ENCODE results near the gene RGS9.

The RGS9 gene

DNA sequence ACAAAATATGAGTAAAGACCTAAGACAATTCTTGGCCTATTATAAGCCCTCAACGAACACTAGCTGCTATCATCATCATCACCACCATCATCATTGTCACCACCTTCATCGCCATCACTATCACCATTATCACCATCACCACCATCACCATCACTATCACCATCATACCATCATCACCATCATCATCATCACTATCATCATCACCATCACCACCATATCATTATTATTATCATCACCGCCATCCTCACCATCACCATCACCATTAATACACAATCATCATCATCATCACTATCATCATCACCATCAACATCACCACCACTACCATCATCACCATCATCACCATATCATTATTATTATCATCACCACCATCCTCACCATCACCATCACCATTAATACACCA is 82.5 kb downstream of the RGS9 start:
- no peak for DNase-seq (ENCODE audit: low read depth)
- TF ChIP-seq, protein P1, sequence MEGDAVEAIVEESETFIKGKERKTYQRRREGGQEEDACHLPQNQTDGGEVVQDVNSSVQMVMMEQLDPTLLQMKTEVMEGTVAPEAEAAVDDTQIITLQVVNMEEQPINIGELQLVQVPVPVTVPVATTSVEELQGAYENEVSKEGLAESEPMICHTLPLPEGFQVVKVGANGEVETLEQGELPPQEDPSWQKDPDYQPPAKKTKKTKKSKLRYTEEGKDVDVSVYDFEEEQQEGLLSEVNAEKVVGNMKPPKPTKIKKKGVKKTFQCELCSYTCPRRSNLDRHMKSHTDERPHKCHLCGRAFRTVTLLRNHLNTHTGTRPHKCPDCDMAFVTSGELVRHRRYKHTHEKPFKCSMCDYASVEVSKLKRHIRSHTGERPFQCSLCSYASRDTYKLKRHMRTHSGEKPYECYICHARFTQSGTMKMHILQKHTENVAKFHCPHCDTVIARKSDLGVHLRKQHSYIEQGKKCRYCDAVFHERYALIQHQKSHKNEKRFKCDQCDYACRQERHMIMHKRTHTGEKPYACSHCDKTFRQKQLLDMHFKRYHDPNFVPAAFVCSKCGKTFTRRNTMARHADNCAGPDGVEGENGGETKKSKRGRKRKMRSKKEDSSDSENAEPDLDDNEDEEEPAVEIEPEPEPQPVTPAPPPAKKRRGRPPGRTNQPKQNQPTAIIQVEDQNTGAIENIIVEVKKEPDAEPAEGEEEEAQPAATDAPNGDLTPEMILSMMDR (IDR thresholded peaks at IDR 0.05; ENCODE audit: low read depth, low read length, missing control alignments), result no peak
- no peak overlapping the region for H3K4me3 ChIP-seq (ENCODE audit: low read depth, low read length)
- in situ Hi-C loops (cut with HindIII; ENCODE audit: low sequenced_read_pairs), result loop anchor here (25.0 kb wide), 1 partner anchor 282 kb away; no protein-coding TSS in a partner anchor

DNA sequence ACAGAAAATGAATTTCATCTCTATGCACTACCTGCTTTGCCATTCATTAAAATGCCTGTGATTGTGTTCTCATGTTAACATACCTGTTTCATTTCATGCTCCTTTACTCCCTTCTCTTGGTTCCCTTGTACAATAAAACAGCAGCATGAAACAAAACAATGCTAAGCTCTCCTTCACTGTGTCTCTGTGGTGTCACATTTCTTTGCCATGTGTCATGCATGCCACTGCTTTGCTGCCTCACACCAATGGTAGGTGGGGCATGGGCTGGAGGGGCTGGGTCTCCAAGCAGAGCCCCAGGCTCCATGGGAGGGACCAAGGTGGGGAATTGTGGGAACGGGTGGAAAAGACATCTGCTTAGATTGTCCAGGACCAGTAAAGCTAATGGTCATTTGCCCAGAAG is 83.6 kb downstream of the RGS9 start:
- no peak overlapping the region for H3K4me3 ChIP-seq (ENCODE audit: low read depth, low read length)
- TF ChIP-seq, protein P1 (IDR thresholded peaks at IDR 0.05; ENCODE audit: low read depth, low read length, missing control alignments), result no peak
- DNase-seq (ENCODE audit: low read depth), result no peak
- in situ Hi-C loops (cut with HindIII; ENCODE audit: low sequenced_read_pairs), result loop anchor here (25.0 kb wide), 1 partner anchor 283 kb away; no protein-coding TSS in a partner anchor

DNA sequence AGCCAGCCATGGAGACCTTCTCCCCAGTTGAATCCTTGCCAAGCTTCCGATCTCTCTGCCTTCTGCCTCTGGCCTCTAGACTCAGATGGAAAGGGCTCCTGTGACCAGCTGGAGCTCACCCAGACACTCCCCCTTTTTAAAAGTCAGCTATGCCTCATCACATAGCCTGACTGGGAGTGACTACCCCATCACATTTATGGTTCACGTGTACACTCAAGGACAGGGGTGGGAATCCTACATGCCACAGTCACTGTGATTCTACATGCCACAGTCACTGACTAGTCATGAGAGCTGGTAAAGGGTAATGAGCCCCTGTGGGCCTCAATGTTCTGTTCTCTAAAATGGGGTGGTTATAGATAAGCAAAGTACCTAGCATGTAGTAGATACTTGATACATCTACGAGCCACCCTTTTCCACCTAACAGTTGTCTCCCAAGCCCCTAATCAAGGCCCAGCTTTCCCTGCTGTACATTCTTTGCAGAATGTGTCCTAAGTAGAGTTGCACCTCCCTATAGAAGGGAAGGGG is 85.1 kb downstream of the RGS9 start:
- no peak for DNase-seq (ENCODE audit: low read depth)
- TF ChIP-seq, protein P1 (IDR thresholded peaks at IDR 0.05; ENCODE audit: low read depth, low read length, missing control alignments), result no peak
- no peak overlapping the region for H3K4me3 ChIP-seq (ENCODE audit: low read depth, low read length)
- in situ Hi-C loops (cut with HindIII; ENCODE audit: low sequenced_read_pairs), result loop anchor here (25.0 kb wide), 1 partner anchor 285 kb away; no protein-coding TSS in a partner anchor

DNA sequence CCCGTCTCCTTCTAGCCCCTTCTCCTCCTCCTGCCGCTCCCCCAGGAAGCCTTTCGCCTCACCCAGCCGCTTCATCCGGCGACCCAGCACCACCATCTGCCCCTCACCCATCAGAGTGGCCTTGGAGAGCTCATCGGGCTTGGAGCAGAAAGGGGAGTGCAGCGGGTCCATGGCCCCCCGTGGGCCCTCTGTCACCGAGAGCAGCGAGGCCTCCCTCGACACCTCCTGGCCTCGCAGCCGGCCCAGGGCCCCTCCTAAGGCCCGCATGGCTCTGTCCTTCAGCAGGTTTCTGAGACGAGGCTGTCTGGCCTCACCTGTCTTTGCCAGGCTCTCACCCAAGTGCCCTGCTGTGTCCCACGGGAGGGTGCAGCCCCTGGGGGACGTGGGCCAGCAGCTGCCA is 87.9 kb downstream of the RGS9 start:
- H3K4me3 ChIP-seq (ENCODE audit: low read depth, low read length), result no peak overlapping the region
- in situ Hi-C loops (cut with HindIII; ENCODE audit: low sequenced_read_pairs), result no loop called here
- TF ChIP-seq, protein P1 (IDR thresholded peaks at IDR 0.05; ENCODE audit: low read depth, low read length, missing control alignments), result no peak
- DNase-seq (ENCODE audit: low read depth), result no peak

DNA sequence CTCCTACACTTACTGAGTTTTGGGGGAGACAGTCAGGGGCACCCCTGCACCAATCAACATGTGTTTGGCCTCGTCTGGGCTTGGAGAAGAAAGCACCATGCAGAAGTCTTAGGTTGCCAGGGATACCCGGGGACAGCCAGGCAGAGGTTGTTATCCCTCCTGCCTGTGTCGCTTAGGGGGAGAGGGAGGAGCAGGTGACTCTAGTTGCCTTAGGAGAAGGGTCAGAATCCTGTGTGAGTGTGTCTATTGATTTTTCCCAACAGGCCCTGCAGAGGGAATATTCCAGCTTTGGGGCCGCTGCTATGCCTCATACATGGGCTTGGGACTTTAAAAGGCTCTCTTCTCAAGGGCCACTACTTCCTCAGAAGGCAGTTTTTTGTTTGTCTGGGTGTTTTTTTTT is 89.1 kb downstream of the RGS9 start:
- in situ Hi-C loops (cut with HindIII; ENCODE audit: low sequenced_read_pairs), result no loop called here
- DNase-seq (ENCODE audit: low read depth), result no peak
- TF ChIP-seq, protein P1 (IDR thresholded peaks at IDR 0.05; ENCODE audit: low read depth, low read length, missing control alignments), result no peak
- H3K4me3 ChIP-seq (ENCODE audit: low read depth, low read length), result no peak overlapping the region

DNA sequence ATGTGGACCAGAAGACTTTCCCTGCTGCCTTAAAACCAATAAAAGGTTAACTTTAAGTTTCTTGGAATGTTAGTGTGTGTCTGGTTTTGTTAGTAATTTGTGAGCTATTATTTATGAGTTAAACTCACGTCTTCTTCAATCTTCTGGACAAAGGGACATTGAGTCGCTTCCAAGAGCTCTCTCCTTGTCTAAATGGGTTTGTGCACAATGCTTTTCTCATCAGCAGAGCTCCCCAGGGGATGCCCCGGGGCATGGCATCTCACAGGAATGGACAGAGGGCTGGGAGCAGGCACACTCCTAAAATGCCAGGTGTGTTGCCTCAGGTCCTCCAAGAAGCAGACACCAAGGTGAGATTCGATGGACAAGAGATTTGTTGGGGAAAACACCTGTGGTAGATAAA is 90.5 kb downstream of the RGS9 start:
- H3K4me3 ChIP-seq (ENCODE audit: low read depth, low read length), result no peak overlapping the region
- TF ChIP-seq, protein P1 (IDR thresholded peaks at IDR 0.05; ENCODE audit: low read depth, low read length, missing control alignments), result no peak
- in situ Hi-C loops (cut with HindIII; ENCODE audit: low sequenced_read_pairs), result no loop called here
- no peak for DNase-seq (ENCODE audit: low read depth)
